HCT116 (cell line): Measurements from ENCODE around the gene ATF6B. TPM values are rescaled to one million over a fixed set of nuclear protein-coding genes. Genes with fewer than 3 reads are reported as not detected.

Source experiments
- ATAC-seq: fragments of 200-7000 bp; cut with Tn5 transposase; 2 replicates; pipeline ENCODE4 v1.9.1; 2020; ENCODE audit warnings: mild to moderate bottlenecking, moderate library complexity
- BruUV-seq: library from RNA; stranded (reverse); fragments of 400-500 nt; replicated peaks from 2 replicates; lab custom pipeline; 2021; lab: Mats Ljungman, UMichigan
- CTCF ChIA-PET: fragments of 300-600 bp; sonication (Branson Sonifier 250); formaldehyde crosslinking; loops from one replicate; lab custom pipeline; 2021; ENCODE audit warnings: antibody characterized with exemption; lab: Charles Lee
- POLR2A ChIA-PET: fragments of 300-600, 350-600 bp; sonication (Branson Sonifier 250); formaldehyde crosslinking; loops from one replicate; lab custom pipeline; 2021; ENCODE audit warnings: antibody characterized with exemption; lab: Charles Lee
- RAD21 ChIA-PET, 2 experiments: fragments of 300-600 bp; sonication (Branson Sonifier 250); formaldehyde crosslinking; loops; one replicate each; lab custom pipeline; 2023; ENCODE audit warnings: low total read pairs in 2 of 2; ENCODE audit not compliant: uncharacterized antibody in 2 of 2, unreplicated experiment in 2 of 2, low non-redundant PET in 1 of 2; lab: Charles Lee
- DNase-seq: peaks from one replicate; pipeline ENCODE4 v3.0.0-alpha.2; 2010; ENCODE audit warnings: low read depth, low spot score
- H2AFZ ChIP-seq: fragments of 200-600 bp; shearing (Covaris generic), sonication (generic); 2 replicates; pipeline ENCODE4 v1.6.1; 2017; ENCODE audit warnings: low read depth, mixed run types, mixed read lengths, antibody characterized with exemption, low read length; ENCODE audit not compliant: poor library complexity, severe bottlenecking
- H3K27ac ChIP-seq: 2 replicates; pipeline ENCODE4 v1.5.1; 2012; ENCODE audit warnings: low read depth, low read length
- H3K27me3 ChIP-seq: fragments of 200-600 bp; sonication (generic); 2 replicates; pipeline ENCODE4 v1.6.1; 2016; ENCODE audit warnings: mixed run types, low read length, mixed read lengths; ENCODE audit not compliant: insufficient read depth
- H3K36me3 ChIP-seq, 2 experiments: fragments of 200-500 bp in 1 of 2; fragments of 200-600 bp in 1 of 2; sonication (Bioruptor generic) in 1 of 2; sonication (generic) in 1 of 2; 2 replicates each; pipeline versions ENCODE4 v1.5.1 to v1.6.1; 2014 to 2016; ENCODE audit warnings: low read length in 2 of 2, inconsistent platforms in 1 of 2, mixed read lengths in 1 of 2, mixed run types in 1 of 2; ENCODE audit not compliant: insufficient read depth in 2 of 2, control insufficient read depth in 1 of 2
- H3K4me1 ChIP-seq, 2 experiments: fragments of 200-600 bp in 1 of 2; sonication (generic) in 1 of 2; 2 replicates each; pipeline versions ENCODE4 v1.5.1 to v1.6.1; 2012 to 2017; ENCODE audit warnings: low read length in 2 of 2, inconsistent platforms in 1 of 2, mild to moderate bottlenecking in 1 of 2, mixed read lengths in 1 of 2, mixed run types in 1 of 2, moderate library complexity in 1 of 2; ENCODE audit not compliant: insufficient read depth in 2 of 2, control insufficient read depth in 1 of 2
- H3K4me2 ChIP-seq: fragments of 200-600 bp; sonication (generic); 2 replicates; pipeline ENCODE4 v1.6.1; 2017; ENCODE audit warnings: mixed run types, low read length, mixed read lengths
- H3K4me3 ChIP-seq, 2 experiments: fragments of 200-600 bp in 1 of 2; sonication (generic) in 1 of 2; replicated peaks in 1 of 2; 2 replicates each; pipeline ENCODE4 v1.5.1; 2011 to 2016; ENCODE audit warnings: low read length in 2 of 2, control low read depth in 1 of 2, low read depth in 1 of 2, mild to moderate bottlenecking in 1 of 2, mixed read lengths in 1 of 2, mixed run types in 1 of 2
- H3K79me2 ChIP-seq: fragments of 200-600 bp; sonication (generic); 2 replicates; pipeline ENCODE4 v1.6.1; 2017; ENCODE audit warnings: mild to moderate bottlenecking, mixed run types, low read length, moderate library complexity, mixed read lengths; ENCODE audit not compliant: insufficient read depth
- H3K9ac ChIP-seq: fragments of 200-600 bp; sonication (generic); 2 replicates; pipeline ENCODE4 v1.6.1; 2016; ENCODE audit warnings: low read length, mixed read lengths
- H3K9me2 ChIP-seq: fragments of 200-600 bp; sonication (generic), shearing (Covaris generic); 2 replicates; pipeline ENCODE4 v1.6.1; 2017; ENCODE audit warnings: mixed run types, mild to moderate bottlenecking, moderate library complexity; ENCODE audit not compliant: insufficient read depth
- H3K9me3 ChIP-seq, 2 experiments: fragments of 200-500 bp in 1 of 2; fragments of 200-600 bp in 1 of 2; sonication (Bioruptor generic) in 1 of 2; sonication (generic) in 1 of 2; 2 replicates each; pipeline ENCODE4 v1.6.1; 2014 to 2017; ENCODE audit warnings: low read length in 2 of 2, mixed read lengths in 2 of 2, inconsistent platforms in 1 of 2, low read depth in 1 of 2, mild to moderate bottlenecking in 1 of 2, mixed run types in 1 of 2, moderate library complexity in 1 of 2; ENCODE audit not compliant: control insufficient read depth in 1 of 2, insufficient read depth in 1 of 2
- H4K20me1 ChIP-seq: fragments of 200-600 bp; sonication (generic), shearing (Covaris generic); 2 replicates; pipeline ENCODE4 v1.6.1; 2017; ENCODE audit warnings: mixed run types, mild to moderate bottlenecking, moderate library complexity; ENCODE audit not compliant: insufficient read depth
- EGR1 ChIP-seq: IDR thresholded peaks from 2 replicates; pipeline ENCODE4 v1.6.1; 2012; ENCODE audit warnings: low read depth
- ELF1 ChIP-seq: IDR thresholded peaks from 2 replicates; pipeline ENCODE4 v1.6.1; 2012; ENCODE audit warnings: low read depth, borderline replicate concordance
- EZH2phosphoT487 ChIP-seq: fragments of 200-600 bp; IDR thresholded peaks from 2 replicates; pipeline ENCODE4 v1.6.1; 2018; ENCODE audit warnings: antibody characterized with exemption, borderline replicate concordance
- FOSL1 ChIP-seq: IDR thresholded peaks from 2 replicates; pipeline ENCODE4 v1.6.1; 2012; ENCODE audit warnings: low read depth
- TCF7L2 ChIP-seq: IDR thresholded peaks from 2 replicates; pipeline ENCODE4 v1.7.0; 2011; ENCODE audit warnings: borderline replicate concordance, inconsistent platforms; ENCODE audit not compliant: insufficient read depth, insufficient read length; ENCODE audit errors: extremely low read depth
- ZFX ChIP-seq: fragments of 450-650 bp; IDR thresholded peaks from 2 replicates; pipeline ENCODE4 v1.6.1; 2017
- intact Hi-C: fragments of 100-400 bp; cut with micrococcal nuclease; formaldehyde crosslinking; loops from 2 replicates; pipeline ENCODE4 v1.10.0; 2022
- total RNA-seq: library from RNA; stranded (reverse); gene quantifications from one replicate; pipeline ENCODE4 v1.2.1, GENCODE V29; 2021; ENCODE audit not compliant: unreplicated experiment
- TF ChIP-seq, protein P1 (sequence below), 3 experiments: fragments of 200-600 bp in 1 of 3; sonication (generic) in 1 of 3; IDR thresholded peaks in 2 of 3; conservative IDR thresholded peaks in 1 of 3; 2 replicates each; pipeline ENCODE4 v1.5.1; 2012 to 2017; ENCODE audit warnings: low read depth in 2 of 3, low read length in 2 of 3, antibody characterized with exemption in 1 of 3, borderline replicate concordance in 1 of 3, control low read depth in 1 of 3, mild to moderate bottlenecking in 1 of 3, mixed read lengths in 1 of 3, mixed run types in 1 of 3, moderate library complexity in 1 of 3; ENCODE audit not compliant: insufficient read depth in 1 of 3
- TF ChIP-seq, protein P2 (sequence below): IDR thresholded peaks from 2 replicates; pipeline ENCODE4 v1.6.1; 2011; ENCODE audit warnings: mild to moderate bottlenecking, low read length, moderate library complexity; ENCODE audit not compliant: insufficient replicate concordance; ENCODE audit errors: extremely low read depth

ATF6B gene
- total RNA-seq, 1 experiment from 2014 or later: 63.9 TPM

DNA sequence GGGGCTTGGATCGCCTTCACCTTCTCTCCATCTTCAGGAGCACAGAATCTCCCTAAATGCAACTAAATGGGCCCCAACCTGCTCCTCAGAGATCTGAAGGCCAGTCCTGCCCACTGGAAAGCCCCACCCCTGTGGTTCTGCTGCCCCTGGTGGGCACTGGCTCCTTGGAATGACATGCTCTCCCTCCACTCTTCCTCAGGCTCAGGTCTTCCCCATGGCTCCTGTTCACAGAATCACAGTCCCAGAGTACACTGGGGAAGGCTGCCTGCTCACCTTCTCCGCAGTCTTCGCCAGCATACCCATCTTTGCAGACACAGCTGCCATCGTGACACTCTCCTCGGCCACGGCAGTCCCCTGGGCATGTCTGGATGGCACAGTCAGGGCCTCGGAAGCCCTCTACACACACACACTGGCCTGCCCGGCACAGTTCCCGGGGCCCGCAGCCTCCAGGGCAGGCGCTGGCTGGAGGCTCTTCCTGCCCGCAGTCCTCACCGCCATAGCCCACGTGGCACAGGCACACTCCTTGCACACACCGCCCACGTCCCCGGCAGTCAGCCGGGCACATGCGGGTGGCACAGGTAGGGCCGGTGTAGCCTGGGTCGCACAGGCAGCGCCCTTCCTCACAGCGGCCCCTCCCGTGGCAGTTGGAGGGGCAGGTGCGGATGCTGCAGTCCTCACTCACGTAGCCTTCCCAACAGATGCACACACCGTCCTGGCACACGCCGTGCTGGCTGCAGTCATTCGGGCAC, 32.5 kb downstream of the ATF6B start:
- Histone ChIP-seq H4K20me1 (no peaks in the 10 kb centered on the region), H2AFZ (no peak overlapping the region), H3K4me3 (no peak overlapping the region), H3K9me2 (no peaks in the 10 kb centered on the region), H3K9ac (no peak overlapping the region), H3K36me3 (no peaks in the 10 kb centered on the region), H3K79me2 (no peaks in the 10 kb centered on the region), H3K4me2 (no peak overlapping the region), H3K27ac (no peak overlapping the region), H3K27me3 (no peaks in the 10 kb centered on the region), H3K4me1 (no peaks in the 10 kb centered on the region), H3K9me3 (no peaks in the 10 kb centered on the region)
- ATAC-seq (peak; percentile 66), DNase-seq (no peak)
- POLR2A ChIA-PET: no interaction called here
- no TSS peak for BruUV-seq
- RAD21 ChIA-PET: no interaction called here
- CTCF ChIA-PET: no interaction called here
- TF ChIP-seq, protein P1, sequence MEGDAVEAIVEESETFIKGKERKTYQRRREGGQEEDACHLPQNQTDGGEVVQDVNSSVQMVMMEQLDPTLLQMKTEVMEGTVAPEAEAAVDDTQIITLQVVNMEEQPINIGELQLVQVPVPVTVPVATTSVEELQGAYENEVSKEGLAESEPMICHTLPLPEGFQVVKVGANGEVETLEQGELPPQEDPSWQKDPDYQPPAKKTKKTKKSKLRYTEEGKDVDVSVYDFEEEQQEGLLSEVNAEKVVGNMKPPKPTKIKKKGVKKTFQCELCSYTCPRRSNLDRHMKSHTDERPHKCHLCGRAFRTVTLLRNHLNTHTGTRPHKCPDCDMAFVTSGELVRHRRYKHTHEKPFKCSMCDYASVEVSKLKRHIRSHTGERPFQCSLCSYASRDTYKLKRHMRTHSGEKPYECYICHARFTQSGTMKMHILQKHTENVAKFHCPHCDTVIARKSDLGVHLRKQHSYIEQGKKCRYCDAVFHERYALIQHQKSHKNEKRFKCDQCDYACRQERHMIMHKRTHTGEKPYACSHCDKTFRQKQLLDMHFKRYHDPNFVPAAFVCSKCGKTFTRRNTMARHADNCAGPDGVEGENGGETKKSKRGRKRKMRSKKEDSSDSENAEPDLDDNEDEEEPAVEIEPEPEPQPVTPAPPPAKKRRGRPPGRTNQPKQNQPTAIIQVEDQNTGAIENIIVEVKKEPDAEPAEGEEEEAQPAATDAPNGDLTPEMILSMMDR (IDR thresholded peaks at IDR 0.05 in 2 of 3, conservative IDR thresholded peaks at IDR 0.05 in 1 of 3; ENCODE audit: borderline replicate concordance in 1 of 3, insufficient read depth in 1 of 3, low read depth in 2 of 3, low read length in 2 of 3): peak in 2 of 3 experiments; percentile 20 to 39; a peak in 3 of 6 replicates
- TF ChIP-seq ZFX (no peak), EGR1 (no peak), EZH2phosphoT487 (no peak), ELF1 (no peak), FOSL1 (no peak), TCF7L2 (no peak)
- TF ChIP-seq, protein P2, sequence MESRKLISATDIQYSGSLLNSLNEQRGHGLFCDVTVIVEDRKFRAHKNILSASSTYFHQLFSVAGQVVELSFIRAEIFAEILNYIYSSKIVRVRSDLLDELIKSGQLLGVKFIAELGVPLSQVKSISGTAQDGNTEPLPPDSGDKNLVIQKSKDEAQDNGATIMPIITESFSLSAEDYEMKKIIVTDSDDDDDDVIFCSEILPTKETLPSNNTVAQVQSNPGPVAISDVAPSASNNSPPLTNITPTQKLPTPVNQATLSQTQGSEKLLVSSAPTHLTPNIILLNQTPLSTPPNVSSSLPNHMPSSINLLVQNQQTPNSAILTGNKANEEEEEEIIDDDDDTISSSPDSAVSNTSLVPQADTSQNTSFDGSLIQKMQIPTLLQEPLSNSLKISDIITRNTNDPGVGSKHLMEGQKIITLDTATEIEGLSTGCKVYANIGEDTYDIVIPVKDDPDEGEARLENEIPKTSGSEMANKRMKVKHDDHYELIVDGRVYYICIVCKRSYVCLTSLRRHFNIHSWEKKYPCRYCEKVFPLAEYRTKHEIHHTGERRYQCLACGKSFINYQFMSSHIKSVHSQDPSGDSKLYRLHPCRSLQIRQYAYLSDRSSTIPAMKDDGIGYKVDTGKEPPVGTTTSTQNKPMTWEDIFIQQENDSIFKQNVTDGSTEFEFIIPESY: no peak
- intact Hi-C loops: no loop called here
